ENCODE results near the gene NDUFA12.

Gene NDUFA12

DNA sequence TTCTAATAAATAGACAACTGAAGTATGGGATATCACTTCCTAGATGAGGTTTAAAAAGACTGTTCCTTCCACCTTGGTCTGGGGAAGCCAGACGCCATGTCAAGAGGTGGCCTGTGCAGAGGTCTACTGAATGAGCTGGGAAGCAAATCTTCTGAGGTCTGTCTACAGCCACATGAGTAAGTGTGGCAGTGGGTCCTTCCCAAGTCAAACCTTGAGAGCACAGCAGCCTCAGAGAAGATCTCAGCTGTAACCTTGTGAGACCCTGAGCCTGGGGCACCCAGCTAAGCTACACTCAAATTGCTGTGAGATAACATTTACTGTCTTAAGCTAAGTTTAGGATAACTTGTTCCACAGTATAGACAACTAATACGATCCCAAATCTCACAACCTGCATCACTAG, 20.2 kb downstream of the NDUFA12 start:
- no peak overlapping the region for H3K27ac ChIP-seq
- TF ChIP-seq CTCF (IDR thresholded peaks at IDR 0.05) (no peak), ZFX (IDR thresholded peaks at IDR 0.05; ENCODE audit: borderline replicate concordance) (no peak)

DNA sequence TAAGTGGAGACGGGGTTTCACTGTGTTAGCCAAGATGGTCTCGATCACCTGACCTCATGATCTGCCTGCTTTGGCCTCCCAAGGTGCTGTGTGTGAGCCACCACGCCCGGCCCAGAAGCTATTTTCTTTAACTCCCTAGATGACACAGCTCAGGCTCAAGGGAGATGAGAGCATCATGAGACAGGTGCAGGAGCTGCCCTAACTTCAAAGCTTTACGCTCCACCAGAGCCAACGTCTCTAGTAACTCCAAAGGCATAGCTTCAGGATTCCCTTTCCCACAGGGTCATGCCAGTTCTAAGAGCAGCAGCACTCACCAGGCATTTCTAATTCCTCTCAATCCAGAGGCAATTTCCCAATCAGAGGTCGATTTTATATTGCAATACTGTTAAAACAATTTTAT, 21.0 kb downstream of the NDUFA12 start:
- TF ChIP-seq CTCF (IDR thresholded peaks at IDR 0.05), result no peak
- no peak for TF ChIP-seq ZFX (IDR thresholded peaks at IDR 0.05; ENCODE audit: borderline replicate concordance)
- no peak overlapping the region for H3K27ac ChIP-seq

- no peak overlapping the region for H3K27ac ChIP-seq
- TF ChIP-seq ZFX (IDR thresholded peaks at IDR 0.05; ENCODE audit: borderline replicate concordance), result no peak
- peak; percentile 33; the same call in 1 of the 2 replicates for TF ChIP-seq CTCF (IDR thresholded peaks at IDR 0.05)
These were observed 22.9 kb downstream of the NDUFA12 start for GRCh38 chr12:94980577-94980976.

DNA sequence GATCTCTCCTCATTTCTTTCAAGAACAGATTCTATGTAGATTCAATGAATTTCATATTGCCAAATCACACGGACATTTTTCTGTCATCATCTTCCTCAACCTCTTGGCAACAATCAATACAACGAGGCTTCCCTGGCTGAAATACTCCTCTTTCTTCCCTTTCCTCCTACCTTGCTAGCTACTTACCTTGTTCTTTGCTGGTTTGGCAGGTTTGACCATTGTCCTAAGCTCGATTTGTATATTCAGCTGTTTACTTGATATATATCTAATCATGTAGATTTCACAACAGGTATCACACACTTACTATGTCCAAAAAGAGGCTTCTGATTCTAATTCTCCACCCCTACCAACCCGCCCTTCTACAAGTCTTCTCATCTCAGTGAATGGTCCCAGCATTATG, 23.6 kb downstream of the NDUFA12 start:
- no peak overlapping the region for H3K27ac ChIP-seq
- TF ChIP-seq ZFX (IDR thresholded peaks at IDR 0.05; ENCODE audit: borderline replicate concordance), result no peak
- no peak for TF ChIP-seq CTCF (IDR thresholded peaks at IDR 0.05)

DNA sequence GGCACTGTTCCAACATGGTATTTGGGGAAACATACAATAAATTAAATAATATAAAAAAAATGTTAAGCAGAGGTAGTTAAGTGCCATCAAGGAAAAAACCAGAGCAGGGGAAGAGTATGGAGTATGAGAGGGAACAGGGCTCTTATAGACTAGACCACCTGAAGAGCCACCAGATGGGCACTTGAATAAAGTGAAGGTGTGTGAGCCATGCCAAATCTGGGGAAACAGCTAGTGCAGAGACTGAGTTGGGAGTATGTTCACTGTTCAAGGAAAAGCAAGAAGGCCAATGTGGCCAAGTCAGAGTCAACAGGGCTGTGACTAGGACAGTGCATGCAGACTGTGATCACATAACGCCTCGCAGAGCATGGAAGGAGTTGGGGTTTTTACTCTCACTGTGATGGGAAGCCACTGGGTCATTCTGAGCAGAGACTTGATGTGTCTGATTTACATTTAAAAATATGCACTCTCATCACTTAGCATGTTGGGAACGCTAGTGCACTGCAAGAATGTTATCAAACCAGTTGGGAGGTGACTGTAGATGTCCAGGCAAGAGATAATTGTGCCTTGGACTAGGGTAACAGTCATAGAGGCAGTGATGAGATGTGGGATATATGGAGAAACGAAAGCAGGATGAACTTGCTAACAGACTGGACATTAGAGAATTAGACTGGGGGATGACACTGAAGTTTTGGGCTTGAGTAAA, 25.6 kb downstream of the NDUFA12 start:
- no peak overlapping the region for H3K27ac ChIP-seq
- TF ChIP-seq CTCF (IDR thresholded peaks at IDR 0.05), result no peak
- no peak for TF ChIP-seq ZFX (IDR thresholded peaks at IDR 0.05; ENCODE audit: borderline replicate concordance)

DNA sequence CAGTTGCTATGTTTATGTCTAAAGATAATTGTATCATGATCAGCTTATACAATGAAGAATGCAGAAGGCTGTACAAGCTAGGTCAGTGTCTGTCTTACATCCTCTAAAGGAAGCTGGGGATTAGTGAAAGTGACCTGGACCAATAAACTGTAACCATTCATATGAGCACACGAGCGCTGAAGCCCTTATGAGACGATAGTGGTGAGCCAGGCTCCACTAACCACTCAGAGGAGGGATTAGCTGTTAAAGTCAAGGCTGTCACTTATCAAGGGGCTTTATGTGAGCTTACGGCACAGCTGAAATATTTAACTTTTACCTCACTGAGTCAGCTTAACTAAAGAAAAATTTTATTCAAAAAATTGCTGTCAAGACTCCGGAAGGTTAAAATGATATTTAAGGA, 30.3 kb downstream of the NDUFA12 start:
- H3K27ac ChIP-seq, result no peak overlapping the region

More for the DNA sequence above, 30.3 kb downstream of the NDUFA12 start:
- no peak for TF ChIP-seq ZFX (IDR thresholded peaks at IDR 0.05; ENCODE audit: borderline replicate concordance)
- TF ChIP-seq CTCF (IDR thresholded peaks at IDR 0.05), result no peak
